Measurements from ENCODE around the gene SH2D3A. TPM values are rescaled to one million over a fixed set of nuclear protein-coding genes. Genes with fewer than 3 reads are reported as not detected.
A peak's percentile ranks its signal among the peaks of the same experiment; 100 is the strongest.

The SH2D3A gene
- total and polyA plus RNA-seq, 11 donors, result 0.08 to 0.56 (median 0.25) TPM; not detected in 6

DNA sequence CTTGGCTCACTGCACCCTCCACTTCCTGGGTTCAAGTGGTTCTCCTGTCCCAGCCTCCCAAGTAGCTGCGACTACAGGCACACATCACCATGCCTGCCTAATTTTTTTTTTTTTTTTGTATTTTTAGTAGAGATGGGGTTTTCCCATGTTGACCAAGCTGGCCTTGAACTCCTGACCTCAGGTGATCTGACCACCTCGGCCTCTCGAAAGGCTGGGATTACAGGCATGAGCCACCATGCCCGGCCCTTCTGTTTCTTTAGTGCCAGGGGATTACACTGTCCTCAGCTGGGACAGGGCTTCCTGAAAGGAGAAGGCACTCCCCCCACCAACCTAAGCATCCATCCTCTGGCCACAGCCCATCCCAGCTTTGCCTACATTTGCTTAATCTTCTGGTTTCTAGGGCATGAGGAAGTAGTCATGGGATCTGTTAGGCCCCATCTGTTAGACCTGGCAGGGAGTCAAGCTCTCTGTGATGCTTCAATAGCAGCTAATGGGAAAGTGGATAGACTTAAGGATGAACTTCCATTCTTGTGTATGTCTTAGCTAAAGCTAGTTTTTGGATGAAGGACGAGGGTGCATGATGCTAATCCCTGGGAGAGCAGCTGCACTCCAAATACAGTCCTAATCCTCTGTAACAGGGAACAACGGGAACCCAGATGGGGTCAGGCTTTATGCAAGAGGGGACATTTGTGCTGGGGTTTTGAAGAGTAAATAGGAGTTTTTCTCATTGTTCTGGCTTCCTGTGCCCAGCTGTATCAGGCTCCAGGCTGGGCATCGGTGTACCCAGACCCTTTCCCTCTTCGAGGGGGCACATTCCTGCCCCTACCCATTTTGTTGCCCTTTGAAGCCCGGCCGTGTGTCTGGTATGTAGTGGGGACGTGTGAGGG is 7.8 kb upstream of the SH2D3A start:
- Histone ChIP-seq H3K9me3 (no peaks in the 10 kb centered on the region), H3K4me1 (peaks cover 0 to 18% (median 0%) of the 10 kb centered on the region in 12 donors), H3K27ac (no peak overlapping the region), H3K36me3 (no peaks in the 10 kb centered on the region), H3K4me3 (peak overlapping the region in 1 of 12 donors; percentile 12), H3K27me3 (peaks cover 0 to 6% (median 0%) of the 10 kb centered on the region in 9 donors)
- WGBS, 4 donors, result 75 to 84% (median 80%) methylated on average over 11 of the region's 11 CpGs
- TF ChIP-seq POLR2A (IDR thresholded peaks at IDR 0.05), result no peak
- TF ChIP-seq, protein P1, sequence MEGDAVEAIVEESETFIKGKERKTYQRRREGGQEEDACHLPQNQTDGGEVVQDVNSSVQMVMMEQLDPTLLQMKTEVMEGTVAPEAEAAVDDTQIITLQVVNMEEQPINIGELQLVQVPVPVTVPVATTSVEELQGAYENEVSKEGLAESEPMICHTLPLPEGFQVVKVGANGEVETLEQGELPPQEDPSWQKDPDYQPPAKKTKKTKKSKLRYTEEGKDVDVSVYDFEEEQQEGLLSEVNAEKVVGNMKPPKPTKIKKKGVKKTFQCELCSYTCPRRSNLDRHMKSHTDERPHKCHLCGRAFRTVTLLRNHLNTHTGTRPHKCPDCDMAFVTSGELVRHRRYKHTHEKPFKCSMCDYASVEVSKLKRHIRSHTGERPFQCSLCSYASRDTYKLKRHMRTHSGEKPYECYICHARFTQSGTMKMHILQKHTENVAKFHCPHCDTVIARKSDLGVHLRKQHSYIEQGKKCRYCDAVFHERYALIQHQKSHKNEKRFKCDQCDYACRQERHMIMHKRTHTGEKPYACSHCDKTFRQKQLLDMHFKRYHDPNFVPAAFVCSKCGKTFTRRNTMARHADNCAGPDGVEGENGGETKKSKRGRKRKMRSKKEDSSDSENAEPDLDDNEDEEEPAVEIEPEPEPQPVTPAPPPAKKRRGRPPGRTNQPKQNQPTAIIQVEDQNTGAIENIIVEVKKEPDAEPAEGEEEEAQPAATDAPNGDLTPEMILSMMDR (IDR thresholded peaks at IDR 0.05), result no peak
- peak in 1 of 4 donors; percentile 32 for ATAC-seq
- peak in 1 of 5 donors; percentile 36 for DNase-seq
- intact Hi-C loops (cut with DNase I), result loop anchor here in 1 of 10 donors (10.0 kb wide), 1 partner anchor 130 kb away; no protein-coding TSS in a partner anchor

GRCh38 chr19:6773323-6773931 is 6.2 kb upstream of the SH2D3A start:
- no peak for TF ChIP-seq POLR2A (IDR thresholded peaks at IDR 0.05)
- TF ChIP-seq, protein P1 (IDR thresholded peaks at IDR 0.05), result no peak
- Histone ChIP-seq H3K36me3 (no peaks in the 10 kb centered on the region), H3K4me1 (peaks cover 0 to 14% (median 0%) of the 10 kb centered on the region in 12 donors), H3K4me3 (peak overlapping the region in 10 of 12 donors; percentile 9 to 68 (median 42)), H3K27me3 (peaks cover 0 to 6% (median 0%) of the 10 kb centered on the region in 9 donors), H3K27ac (peak overlapping the region in 4 of 12 donors; percentile 5 to 90 (median 19)), H3K9me3 (no peaks in the 10 kb centered on the region)
- 44 to 48% (median 47%) methylated on average over 8 of the region's 8 CpGs for WGBS, 4 donors
- DNase-seq, result peak in 4 of 5 donors; percentile 33 to 74 (median 59)
- ATAC-seq, result peak; percentile 24 to 71 (median 64)
- intact Hi-C loops (cut with DNase I), result loop anchor here in 1 of 10 donors (10.0 kb wide), 1 partner anchor 129 kb away; no protein-coding TSS in a partner anchor

DNA sequence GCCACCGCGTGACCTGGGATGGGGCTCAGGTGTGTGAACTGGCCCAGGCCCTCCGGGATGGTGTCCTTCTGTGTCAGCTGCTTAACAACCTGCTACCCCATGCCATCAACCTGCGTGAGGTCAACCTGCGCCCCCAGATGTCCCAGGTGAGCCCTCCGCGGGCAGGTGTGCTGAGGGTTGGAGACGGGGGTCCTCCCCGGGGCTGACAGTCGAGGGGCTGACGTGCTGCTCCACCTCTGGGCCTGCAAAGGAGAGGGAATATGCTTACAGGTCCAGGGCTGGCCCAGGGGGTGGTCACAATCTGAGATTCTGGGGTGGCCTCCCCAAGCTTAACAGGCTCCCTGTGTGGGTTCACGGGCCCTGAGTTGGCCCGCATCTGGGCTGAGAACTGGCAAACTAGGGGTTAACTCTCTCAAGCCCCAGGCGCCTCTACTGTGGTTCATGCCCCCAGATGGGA is 5.7 kb upstream of the SH2D3A start:
- no peak for ATAC-seq
- 60 to 70% (median 67%) methylated on average over 4 to 14 of the region's 14 CpGs for WGBS, 4 donors
- Histone ChIP-seq H3K27ac (peak overlapping the region in 7 of 12 donors; percentile 5 to 90 (median 15)), H3K4me1 (peaks cover 0 to 19% (median 0%) of the 10 kb centered on the region in 12 donors), H3K36me3 (no peaks in the 10 kb centered on the region), H3K9me3 (no peaks in the 10 kb centered on the region), H3K27me3 (peaks cover 0 to 8% (median under 1%) of the 10 kb centered on the region in 9 donors), H3K4me3 (peak overlapping the region in 10 of 12 donors; percentile 10 to 68 (median 42))
- intact Hi-C loops (cut with DNase I), result loop anchor here in 1 of 10 donors (10.0 kb wide), 1 partner anchor 128 kb away; no protein-coding TSS in a partner anchor
- TF ChIP-seq POLR2A (IDR thresholded peaks at IDR 0.05), result no peak
- TF ChIP-seq, protein P1 (IDR thresholded peaks at IDR 0.05), result no peak
- DNase-seq, result no peak
